CD4-positive, alpha-beta T cell treated with Interferon gamma for 1 hour (primary cell): ENCODE data around the gene DLGAP1.

Experiments
- DNase-seq: peaks from one replicate; pipeline ENCODE4 v3.0.0-alpha.2; 2020

Gene DLGAP1

DNA sequence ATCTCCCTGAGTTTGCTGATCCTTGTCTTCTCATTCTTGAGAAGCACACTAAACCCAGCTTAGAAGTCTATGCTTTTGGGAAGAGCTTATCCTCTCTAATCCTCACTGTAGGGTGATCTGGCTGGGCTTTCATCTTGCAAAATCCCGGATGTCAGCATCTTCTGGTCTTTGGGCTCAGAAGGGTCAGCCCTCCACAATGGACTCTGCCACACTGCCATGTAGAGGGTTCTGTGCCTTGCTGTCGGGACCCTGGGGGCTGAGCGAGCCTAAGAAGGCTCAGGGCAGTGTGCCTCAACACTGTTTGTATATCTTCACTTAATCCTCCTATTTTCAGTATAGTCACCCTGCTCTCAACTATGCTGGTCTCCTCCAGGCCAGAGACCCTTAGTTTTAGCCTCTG is 902.8 kb downstream of the DLGAP1 start:
- no peak for DNase-seq

DNA sequence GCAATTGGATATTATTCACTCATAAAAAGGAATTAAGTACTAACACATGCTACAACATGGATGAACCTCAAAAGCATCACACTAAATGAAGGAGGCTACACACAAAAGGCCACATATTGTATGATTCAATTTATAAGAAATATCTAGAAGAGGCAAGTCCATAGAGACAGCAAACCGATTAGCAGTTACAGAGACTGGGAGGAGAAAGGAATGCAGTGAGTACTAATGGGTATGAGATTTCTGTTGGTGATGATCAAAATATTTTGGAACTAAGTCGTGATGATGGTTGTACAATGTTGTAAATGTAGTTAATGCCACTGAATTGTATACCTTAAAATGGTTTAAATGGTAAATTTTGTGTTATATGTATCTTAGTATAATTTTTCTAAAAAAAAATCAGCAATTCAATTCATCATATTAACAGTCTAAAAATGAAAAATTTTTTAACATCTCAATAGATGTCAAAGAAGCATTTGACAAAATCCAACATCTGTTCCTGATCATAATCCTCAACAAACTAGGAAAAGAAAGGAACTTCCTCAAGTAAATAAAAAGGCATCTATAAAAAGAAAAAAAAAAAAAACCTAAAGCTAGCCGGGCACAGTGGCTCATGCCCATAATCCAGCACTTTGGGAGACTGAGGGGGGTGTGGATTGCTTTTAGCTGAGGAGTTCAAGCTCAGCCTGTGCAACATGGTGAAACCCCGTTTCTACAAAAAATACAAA is 907.1 kb downstream of the DLGAP1 start:
- no peak for DNase-seq

DNA sequence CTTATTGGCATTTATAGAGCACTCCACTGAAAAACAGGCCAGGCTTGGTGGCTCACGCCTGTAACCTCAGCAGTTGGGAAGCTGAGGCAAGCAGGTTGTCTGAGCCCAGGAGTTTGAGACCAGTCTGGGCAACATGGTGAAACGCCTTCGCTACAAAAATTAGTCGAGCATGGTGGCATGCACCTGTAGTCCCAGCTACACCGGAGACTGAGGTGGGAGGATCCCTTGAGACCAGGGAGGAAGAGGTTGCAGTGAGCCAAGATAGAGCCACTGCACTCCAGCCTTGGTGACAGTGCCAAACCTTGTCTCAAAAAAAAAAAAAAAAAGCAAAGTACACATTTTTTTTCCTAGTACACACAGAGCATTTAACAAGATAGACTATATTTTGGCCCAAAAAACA is 909.0 kb downstream of the DLGAP1 start:
- no peak for DNase-seq

DNA sequence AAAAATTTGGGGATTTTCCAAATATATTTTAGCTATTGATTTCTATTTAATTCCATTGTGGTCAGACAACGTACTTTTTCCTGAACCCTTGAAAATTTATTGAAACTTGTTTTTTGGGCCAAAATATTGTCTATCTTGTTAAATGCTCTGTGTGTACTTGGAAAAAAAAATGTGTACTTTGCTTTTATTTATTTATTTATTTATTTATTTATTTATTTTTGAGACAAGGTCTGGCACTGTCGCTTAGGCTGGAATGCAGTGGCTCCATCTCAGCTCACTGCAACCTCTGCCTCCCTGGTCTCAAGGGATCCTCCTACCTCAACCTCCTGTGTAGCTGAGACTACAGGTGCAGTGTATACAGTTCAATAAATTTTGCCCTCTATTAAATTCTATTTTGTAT is 910.6 kb downstream of the DLGAP1 start:
- no peak for DNase-seq

DNA sequence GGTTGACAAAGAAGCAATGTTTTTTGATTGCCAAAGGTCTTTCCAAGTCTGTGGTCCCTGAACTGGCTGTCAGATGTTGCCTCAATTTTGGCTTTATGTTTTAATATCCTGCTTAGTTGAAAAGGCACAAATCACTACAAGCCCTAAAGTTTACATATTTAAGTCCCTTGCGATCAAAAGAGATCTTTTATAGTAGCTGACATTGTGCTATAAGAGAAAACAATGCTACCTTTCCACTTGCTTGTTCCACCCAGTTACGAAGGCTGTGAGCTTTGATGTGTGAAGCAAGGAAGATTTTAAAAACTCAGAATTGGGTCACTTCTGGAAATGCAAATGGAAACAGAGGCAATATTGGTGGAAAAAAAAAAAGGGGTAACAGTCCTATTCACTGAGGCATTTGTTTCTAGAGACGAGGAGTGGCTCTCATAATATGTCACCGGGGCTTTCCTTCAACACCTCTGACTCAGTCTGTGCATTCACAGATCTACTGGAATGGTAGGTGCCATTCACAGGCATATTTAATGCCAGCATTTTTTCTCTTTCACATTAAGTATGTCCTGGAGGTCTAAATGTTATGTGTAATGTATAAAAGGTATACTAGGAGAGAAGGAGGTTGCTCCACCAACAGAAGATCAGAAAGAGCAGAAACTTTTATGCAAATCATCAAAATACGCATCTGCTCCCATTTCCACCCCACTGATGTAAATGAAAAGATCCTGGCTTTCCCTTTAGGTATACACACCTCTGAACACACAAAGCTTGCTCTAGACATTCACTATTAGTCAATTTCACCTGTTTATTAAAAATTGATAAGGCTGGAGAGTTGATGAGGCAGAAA is 913.3 kb downstream of the DLGAP1 start:
- no peak for DNase-seq

DNA sequence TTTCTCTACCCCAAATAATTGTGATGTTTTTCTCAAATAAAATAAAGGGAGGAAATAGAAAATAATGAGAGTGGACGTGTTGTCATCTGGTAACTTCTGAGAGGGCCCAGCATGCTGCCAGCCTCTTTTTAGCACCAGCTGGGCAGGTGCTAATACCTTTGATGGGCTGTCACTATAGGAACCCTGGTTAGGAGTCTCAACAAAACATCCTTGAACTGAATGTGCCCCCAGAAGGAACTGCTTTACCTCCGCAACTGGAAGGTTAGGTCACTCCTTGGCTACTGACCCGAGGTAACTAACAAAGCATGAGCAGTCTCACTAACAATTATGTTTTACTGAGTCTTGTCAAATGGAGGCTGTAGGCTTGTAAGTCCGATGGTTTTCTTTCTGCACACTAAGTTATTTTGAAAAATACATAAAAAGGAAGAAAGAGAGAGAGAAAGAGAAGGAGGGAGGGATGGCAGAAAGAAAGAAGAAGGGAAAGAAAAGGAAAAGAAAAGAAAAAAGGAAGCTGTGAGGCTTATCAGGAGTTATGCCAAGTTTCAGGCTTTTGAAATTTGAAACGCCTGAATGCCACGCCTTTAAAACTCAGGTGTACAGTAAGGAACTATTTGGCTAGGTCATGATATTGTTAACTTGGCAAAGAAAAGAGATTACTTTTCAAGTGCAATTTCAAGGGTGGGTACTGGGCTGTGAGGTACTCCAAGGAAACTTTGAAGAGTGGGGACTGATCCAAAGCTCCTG is 914.1 kb downstream of the DLGAP1 start:
- DNase-seq = no peak

DNA sequence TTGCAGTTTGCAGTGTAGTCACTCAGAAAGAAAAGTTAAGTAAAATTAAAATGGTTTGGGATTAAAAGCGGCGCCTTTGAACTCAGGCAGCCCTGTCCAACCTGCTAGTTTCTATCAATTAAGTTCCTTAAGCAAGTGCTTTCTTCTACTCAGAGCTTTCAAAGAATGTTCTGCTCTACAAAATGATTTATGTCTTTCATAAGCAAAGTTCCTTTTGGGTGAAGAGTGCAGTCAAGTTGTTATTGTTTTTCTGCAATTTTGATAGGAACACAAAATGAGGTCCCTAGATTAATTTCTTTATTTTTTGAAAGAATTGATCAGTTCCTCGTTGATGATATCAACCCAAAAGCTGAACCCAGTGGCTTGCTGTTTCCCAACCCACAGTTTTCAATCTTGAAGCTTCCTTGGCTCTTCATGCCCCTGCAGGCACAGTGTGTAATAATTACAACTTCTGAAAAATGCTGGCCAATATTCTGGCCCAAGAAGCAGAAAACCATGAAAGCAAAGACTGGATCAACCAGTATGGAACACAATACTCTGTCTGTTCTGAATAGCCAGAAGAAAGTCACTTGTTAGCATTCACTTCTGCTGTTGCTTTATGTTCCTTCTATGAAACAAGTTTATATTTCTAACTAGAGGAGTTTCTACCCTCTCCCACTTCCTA is 916.0 kb downstream of the DLGAP1 start:
- DNase-seq = no peak

DNA sequence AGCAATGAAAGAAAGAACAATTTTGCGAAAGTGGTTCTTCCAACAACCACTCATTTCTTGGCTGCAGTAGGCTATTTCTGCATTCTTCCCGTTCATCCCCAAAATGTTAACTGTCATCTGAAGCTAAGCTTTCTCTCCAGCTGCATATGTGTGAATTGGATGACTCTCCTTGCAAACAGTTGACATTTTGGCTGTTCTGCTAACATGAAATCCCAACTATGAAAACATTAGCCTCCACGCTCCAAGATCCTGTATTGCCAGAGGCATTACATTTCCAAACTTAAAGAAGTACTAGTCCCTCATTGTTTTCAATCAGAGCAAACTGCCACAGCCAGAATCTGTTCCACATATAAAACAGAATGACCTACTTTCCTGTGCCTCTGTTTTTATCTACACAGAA is 916.7 kb downstream of the DLGAP1 start:
- no peak for DNase-seq

DNA sequence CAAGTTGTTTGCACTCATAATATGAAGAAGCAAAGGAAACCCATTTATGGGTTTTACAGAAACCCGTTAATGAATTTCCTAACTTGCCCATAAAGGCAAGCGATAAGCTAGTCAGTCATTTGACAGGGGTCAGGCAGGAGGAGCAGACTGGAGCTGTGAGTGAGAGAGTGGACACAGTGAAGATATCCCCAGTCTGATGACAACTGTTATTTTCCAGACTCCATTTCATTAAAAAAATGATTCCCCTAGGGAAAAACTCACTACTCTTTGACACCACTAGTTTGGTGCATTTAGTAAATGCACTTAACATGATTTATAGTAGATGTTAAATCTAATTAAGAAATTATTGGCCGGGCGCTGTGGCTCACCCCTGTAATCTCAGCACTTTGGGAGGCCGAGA is 924.3 kb downstream of the DLGAP1 start:
- no peak for DNase-seq

DNA sequence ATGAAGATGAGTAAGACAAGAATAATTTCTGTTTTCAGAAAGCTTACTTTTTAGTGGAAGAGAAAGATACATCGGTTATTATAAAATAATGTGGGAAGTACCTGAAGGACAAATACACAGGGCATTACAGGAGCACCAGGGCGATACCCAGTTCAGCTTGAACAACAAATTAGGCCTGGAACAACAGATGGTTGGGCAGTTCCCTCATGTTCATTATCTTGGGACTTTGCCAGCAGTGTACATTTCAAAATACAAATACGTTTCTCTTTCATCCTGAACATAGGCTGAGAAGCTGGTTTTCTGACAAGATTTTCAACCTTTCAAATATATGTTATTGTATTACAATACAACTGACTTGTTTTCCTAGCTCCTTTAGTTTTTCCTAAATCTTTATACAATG is 925.5 kb downstream of the DLGAP1 start:
- DNase-seq = no peak

DNA sequence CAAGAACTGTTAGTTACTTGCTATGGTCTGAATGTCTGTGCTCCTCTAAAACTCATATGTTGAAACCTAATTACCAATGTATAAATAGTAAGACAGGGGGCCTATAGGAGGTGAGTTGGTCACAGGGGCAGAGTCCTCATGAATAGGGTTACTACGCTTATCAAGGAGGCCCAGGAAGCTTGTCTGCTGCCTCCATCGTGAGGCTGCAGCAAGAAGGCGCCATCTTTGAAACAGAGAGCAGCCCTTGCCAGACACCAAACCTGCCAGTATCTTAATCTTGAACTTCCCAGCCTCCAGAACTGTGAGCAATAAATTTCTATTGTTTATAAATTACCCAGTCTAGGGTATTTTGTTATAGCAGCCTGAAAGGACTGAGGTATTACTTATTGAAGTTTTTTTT is 926.0 kb downstream of the DLGAP1 start:
- DNase-seq = no peak

DNA sequence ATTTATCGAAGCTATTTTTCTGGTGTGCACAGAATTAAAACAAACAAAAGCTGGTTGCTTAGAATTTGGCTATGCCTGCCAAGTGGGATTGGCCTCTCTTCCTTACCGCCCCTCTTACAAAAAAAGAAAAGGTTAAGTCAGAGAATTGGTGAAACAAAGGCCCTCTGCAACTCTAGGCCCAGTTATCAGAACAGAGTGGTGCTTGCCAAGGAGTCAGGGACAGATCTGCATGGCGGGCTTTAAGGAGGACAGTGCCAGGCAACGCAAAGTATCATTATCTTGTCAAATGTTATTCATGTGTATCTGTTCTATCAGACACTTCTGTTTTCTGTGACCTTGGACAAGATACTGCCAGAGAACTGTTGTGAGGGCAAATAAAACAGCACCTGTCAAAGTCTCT is 926.9 kb downstream of the DLGAP1 start:
- DNase-seq = no peak

DNA sequence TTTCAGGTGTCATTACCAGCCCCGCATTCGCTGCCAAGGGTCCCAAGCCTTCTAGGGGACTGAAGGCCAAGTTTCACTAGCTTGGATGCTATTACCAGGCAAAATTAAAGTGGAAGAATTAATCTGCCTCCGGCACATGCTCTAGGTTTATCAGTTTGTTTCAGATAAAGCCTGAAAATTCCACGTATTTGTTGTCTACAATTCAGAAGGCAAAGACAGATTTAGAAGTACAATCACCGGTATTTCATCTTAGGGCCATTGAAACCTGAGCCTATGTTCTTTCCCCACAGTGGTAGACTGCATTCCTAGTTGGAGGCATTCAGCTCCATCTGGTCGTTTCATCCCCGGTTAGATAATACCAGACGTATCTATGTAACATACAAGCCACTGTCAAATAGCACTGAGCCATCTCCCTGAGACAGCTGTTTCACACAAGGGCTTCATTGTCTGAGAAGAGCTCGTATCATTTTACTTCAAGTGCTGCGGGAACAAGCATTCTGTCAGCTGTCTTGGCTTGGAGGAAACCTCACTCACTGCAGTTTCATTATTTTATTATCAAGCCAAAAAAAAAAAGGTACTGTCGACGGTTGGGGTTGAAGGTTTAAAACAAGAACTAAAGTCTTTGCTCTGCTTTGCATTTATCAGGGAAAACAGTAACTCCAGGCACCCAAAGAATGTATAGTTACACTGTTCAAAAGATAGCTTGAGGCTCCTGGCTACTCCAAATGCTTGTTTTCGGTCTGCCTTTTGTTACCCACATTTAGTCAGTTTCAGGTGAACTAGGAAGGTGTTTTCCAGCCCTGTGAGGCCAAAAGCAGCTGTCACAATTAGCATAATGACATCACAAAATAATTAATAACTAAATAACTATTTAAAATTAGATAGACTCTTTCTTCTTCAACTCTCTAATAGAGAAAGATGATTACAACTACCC is 928.4 kb downstream of the DLGAP1 start:
- DNase-seq = no peak

DNA sequence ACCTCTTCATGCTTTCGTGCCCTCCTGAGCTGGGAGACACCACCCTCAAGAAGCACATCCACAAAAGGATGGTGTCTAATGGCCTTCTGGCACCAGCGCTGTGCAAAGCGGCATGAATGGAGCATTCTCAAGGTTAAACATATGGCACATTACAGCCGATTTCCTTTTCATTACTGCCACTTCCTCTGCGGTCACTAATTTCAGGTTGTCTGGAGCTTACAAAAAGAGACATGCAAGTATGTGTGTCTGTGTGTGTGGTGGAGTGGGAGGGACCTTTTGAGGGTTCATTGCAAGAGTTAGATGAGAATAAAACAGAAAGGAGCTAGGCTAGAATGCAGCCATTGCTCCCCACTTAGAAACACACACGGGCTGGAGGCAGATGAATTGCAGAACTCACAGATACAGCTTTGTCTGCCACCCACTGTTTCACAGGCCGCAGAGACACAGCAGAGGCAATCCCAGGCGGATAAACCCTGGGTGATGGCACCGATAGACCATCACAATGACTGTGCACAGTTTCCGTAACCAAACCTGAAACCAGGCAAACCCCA is 929.2 kb downstream of the DLGAP1 start:
- peak; percentile 37 for DNase-seq

DNA sequence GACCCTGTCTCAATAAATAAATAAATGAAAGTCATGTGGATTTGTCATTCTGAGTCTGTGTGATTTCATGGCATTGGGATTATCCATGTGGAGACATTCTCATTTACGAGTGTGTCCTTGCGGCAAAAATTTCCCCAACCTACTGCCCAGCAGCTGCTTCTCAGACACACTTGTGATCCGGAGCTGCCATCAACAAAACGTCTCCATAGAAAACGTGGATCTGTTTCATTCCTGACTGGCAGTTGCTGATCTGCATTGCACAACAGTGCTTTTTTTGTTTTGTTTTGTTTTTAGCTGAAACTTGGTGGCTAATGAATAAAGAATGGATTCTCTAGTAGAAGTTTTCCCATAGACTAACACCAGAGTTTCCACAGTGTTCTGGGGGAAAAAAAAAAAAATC is 930.4 kb downstream of the DLGAP1 start:
- no peak for DNase-seq

DNA sequence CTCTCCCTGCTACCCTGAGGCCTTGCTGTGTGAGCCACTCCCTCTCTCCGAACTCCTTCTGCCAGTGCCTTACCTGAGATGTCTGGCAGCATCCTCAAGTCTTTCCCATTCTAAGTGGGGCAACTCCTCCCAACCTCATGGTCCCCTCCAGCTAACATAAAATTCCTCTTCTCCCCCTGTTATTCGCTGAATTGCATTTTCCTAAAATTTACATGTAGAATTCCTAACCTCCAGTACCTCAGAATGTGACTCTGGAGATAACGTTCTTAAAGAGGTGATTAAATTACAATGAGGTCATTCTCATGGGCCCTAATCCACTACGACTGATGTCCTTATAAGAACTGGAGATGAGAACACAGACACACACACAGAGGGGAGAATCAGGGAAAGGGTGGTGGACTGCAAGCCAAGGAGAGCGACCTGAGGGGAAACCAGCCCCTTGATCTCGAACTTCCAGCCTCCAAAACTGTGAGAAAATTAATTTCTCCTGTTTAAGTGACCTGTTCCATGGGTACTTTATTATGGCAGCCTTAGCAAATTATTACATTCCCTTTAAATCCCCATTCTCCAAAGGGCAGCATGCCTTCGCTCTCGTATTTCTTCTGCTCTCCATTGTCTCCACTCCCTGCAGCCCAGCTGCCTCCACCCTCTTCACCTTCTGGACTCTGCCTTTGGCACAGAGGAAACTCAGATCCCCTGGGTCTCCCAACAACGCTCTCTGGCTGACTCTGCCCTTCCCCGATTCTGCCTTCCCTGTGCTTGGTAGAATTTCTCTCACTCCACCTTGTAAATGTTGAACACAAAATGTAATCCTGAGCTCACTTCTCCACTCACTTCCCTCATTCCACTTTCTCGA is 934.6 kb downstream of the DLGAP1 start:
- no peak for DNase-seq

DNA sequence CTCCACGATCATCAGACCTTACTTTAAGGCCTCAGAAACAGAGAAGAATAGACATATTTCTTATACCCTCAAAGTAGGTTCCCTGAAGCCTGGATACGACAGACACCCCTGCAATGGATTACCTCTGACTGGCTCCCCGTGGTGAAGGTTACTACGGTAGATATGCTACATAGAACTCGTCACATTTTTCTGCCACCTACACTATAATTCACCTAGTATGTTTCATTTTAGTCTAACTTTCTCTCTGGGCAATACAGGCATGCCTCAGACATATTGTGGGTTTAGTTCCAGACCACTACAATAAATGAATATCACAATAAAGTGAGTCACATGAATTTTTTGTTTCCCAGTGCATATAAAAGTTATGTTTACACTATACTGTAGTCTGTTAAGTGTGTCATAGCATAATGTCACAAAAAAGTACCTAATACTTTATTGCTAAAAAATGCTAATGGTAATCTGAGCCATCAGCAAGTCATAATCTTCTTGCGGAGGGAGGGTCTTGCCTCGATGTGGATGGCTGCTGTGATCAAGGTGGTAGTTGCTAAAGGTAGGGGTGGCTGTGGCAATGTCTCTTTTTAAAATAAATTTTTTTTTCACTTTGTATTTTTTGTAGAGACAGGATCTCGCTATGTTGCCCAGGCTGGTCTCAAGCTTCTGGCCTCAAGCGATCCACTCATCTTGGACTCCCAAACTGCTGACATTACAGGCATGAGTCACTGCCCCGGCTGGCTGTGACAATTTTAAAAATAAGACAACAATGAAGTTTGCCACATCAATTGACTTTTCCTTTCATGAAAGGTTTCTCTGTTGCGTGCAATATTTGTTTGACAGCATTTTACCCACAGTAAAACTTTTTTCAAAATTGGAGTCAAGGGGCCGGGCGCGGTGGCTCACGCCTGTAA is 940.5 kb downstream of the DLGAP1 start:
- no peak for DNase-seq

DNA sequence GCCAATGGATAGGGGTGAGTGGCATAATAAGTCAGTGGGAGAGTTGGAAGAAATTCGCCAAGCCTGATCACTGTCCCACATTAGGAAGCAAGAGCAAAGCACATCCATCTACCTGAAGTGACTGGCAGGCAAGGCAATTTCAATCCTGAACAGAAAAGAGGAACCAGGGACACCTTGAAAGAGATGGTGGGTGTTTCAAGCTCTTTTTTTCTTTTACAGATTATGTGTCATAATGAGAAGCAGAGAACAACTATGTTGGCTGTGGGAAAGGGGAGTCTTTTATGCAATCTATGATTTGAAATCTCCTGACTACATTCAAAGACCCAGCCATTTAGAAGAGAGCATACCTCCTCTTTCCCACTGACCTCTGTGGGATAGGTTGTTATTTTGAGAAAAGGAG is 941.6 kb downstream of the DLGAP1 start:
- no peak for DNase-seq

DNA sequence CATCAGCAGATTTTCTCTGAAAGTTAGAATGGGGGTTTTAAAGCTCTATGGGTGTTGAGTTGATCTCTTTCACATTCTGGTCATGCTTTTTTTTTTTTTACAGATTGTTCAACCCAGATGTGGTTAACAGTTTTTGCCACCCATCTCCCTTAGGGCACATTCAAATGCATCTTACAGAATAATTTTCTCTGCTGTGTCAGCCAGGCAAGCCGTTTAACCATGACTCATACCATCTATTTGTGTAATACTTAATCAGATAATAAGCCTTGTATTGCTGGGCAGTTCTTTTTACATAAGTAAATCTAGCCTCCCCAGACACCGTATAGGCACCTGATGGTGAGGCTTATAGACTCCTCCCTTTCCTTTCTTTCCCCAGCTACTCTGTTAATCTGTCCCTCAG is 943.1 kb downstream of the DLGAP1 start:
- DNase-seq = no peak

DNA sequence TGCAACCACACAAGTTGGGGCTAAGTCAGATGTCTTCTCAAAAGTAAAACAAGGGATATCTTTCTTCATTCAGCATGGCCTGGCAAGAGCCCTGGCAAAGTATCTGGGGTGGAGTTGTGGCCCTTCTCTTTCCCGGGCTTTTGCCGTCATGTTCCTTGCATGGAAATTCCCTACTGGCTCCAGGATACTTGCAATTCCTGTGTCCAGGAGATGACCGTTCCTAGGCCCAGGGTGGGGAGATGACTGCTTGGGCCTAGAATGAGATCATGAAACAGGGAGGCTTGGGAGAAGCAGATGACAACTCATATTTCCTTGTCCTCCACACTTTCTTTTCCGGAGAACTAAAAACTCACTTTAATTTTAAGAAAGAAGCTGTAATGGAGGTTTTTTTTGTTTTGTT is 944.2 kb downstream of the DLGAP1 start:
- DNase-seq = no peak
